Lower leg skin (tissue), 3 donors: ENCODE measurements around the gene PDE3A.

Experiments used
- POLR2A ChIP-seq, 2 donors: fragments of 450-650 bp; IDR thresholded peaks; one replicate each; pipeline ENCODE4 v1.6.1; 2016 to 2017; ENCODE audit warnings: antibody characterized with exemption in 2 of 2, mild to moderate bottlenecking in 1 of 2, moderate library complexity in 1 of 2
- TF ChIP-seq, protein P1 (sequence below), 3 donors: fragments of 450-650 bp; IDR thresholded peaks; one replicate each; pipeline ENCODE4 v1.5.1; 2016; ENCODE audit warnings: antibody characterized with exemption in 3 of 3, mild to moderate bottlenecking in 3 of 3, moderate library complexity in 2 of 3

DNA sequence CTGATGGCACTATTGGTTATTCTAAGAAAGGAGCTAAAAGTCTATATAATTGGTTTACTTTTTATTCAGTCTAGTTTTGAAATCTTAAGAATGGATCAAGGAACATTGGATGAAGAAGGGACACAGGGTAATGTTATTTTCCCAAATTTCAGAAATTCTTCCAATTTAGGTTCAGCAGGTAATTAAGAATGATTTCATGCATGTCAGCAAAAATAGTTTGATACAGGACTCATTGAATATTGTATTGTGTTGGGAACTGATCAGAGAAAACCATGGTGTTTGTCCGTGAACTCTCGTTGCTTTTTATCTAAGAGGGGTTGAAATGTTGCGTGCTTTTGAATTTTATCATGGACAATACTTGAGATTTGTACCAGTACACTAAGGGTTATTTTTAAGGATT is 58.6 kb downstream of the PDE3A start:
- TF ChIP-seq, protein P1, sequence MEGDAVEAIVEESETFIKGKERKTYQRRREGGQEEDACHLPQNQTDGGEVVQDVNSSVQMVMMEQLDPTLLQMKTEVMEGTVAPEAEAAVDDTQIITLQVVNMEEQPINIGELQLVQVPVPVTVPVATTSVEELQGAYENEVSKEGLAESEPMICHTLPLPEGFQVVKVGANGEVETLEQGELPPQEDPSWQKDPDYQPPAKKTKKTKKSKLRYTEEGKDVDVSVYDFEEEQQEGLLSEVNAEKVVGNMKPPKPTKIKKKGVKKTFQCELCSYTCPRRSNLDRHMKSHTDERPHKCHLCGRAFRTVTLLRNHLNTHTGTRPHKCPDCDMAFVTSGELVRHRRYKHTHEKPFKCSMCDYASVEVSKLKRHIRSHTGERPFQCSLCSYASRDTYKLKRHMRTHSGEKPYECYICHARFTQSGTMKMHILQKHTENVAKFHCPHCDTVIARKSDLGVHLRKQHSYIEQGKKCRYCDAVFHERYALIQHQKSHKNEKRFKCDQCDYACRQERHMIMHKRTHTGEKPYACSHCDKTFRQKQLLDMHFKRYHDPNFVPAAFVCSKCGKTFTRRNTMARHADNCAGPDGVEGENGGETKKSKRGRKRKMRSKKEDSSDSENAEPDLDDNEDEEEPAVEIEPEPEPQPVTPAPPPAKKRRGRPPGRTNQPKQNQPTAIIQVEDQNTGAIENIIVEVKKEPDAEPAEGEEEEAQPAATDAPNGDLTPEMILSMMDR (IDR thresholded peaks at IDR 0.05), result no peak
- TF ChIP-seq POLR2A (IDR thresholded peaks at IDR 0.05), result no peak
